HCT116 (cell line): ENCODE data around the gene TAL2. TPM values are rescaled to one million over a fixed set of nuclear protein-coding genes. Genes with fewer than 3 reads are reported as not detected.

ENCODE experiments used
- ATAC-seq: fragments of 200-7000 bp; cut with Tn5 transposase; 2 replicates; pipeline ENCODE4 v1.9.1; 2020; ENCODE audit warnings: mild to moderate bottlenecking, moderate library complexity
- BruUV-seq: library from RNA; stranded (reverse); fragments of 400-500 nt; replicated peaks from 2 replicates; lab custom pipeline; 2021; lab: Mats Ljungman, UMichigan
- CTCF ChIA-PET: fragments of 300-600 bp; sonication (Branson Sonifier 250); formaldehyde crosslinking; loops from one replicate; lab custom pipeline; 2021; ENCODE audit warnings: antibody characterized with exemption; lab: Charles Lee
- POLR2A ChIA-PET: fragments of 300-600, 350-600 bp; sonication (Branson Sonifier 250); formaldehyde crosslinking; loops from one replicate; lab custom pipeline; 2021; ENCODE audit warnings: antibody characterized with exemption; lab: Charles Lee
- RAD21 ChIA-PET, 2 experiments: fragments of 300-600 bp; sonication (Branson Sonifier 250); formaldehyde crosslinking; loops; one replicate each; lab custom pipeline; 2023; ENCODE audit warnings: low total read pairs in 2 of 2; ENCODE audit not compliant: uncharacterized antibody in 2 of 2, unreplicated experiment in 2 of 2, low non-redundant PET in 1 of 2; lab: Charles Lee
- DNase-seq: peaks from one replicate; pipeline ENCODE4 v3.0.0-alpha.2; 2010; ENCODE audit warnings: low read depth, low spot score
- H2AFZ ChIP-seq: fragments of 200-600 bp; shearing (Covaris generic), sonication (generic); 2 replicates; pipeline ENCODE4 v1.6.1; 2017; ENCODE audit warnings: low read depth, mixed run types, mixed read lengths, antibody characterized with exemption, low read length; ENCODE audit not compliant: poor library complexity, severe bottlenecking
- H3K27ac ChIP-seq: 2 replicates; pipeline ENCODE4 v1.5.1; 2012; ENCODE audit warnings: low read depth, low read length
- H3K27me3 ChIP-seq: fragments of 200-600 bp; sonication (generic); 2 replicates; pipeline ENCODE4 v1.6.1; 2016; ENCODE audit warnings: mixed run types, low read length, mixed read lengths; ENCODE audit not compliant: insufficient read depth
- H3K36me3 ChIP-seq, 2 experiments: fragments of 200-500 bp in 1 of 2; fragments of 200-600 bp in 1 of 2; sonication (Bioruptor generic) in 1 of 2; sonication (generic) in 1 of 2; 2 replicates each; pipeline versions ENCODE4 v1.5.1 to v1.6.1; 2014 to 2016; ENCODE audit warnings: low read length in 2 of 2, inconsistent platforms in 1 of 2, mixed read lengths in 1 of 2, mixed run types in 1 of 2; ENCODE audit not compliant: insufficient read depth in 2 of 2, control insufficient read depth in 1 of 2
- H3K4me1 ChIP-seq, 2 experiments: fragments of 200-600 bp in 1 of 2; sonication (generic) in 1 of 2; 2 replicates each; pipeline versions ENCODE4 v1.5.1 to v1.6.1; 2012 to 2017; ENCODE audit warnings: low read length in 2 of 2, inconsistent platforms in 1 of 2, mild to moderate bottlenecking in 1 of 2, mixed read lengths in 1 of 2, mixed run types in 1 of 2, moderate library complexity in 1 of 2; ENCODE audit not compliant: insufficient read depth in 2 of 2, control insufficient read depth in 1 of 2
- H3K4me2 ChIP-seq: fragments of 200-600 bp; sonication (generic); 2 replicates; pipeline ENCODE4 v1.6.1; 2017; ENCODE audit warnings: mixed run types, low read length, mixed read lengths
- H3K4me3 ChIP-seq, 2 experiments: fragments of 200-600 bp in 1 of 2; sonication (generic) in 1 of 2; replicated peaks in 1 of 2; 2 replicates each; pipeline ENCODE4 v1.5.1; 2011 to 2016; ENCODE audit warnings: low read length in 2 of 2, control low read depth in 1 of 2, low read depth in 1 of 2, mild to moderate bottlenecking in 1 of 2, mixed read lengths in 1 of 2, mixed run types in 1 of 2
- H3K79me2 ChIP-seq: fragments of 200-600 bp; sonication (generic); 2 replicates; pipeline ENCODE4 v1.6.1; 2017; ENCODE audit warnings: mild to moderate bottlenecking, mixed run types, low read length, moderate library complexity, mixed read lengths; ENCODE audit not compliant: insufficient read depth
- H3K9ac ChIP-seq: fragments of 200-600 bp; sonication (generic); 2 replicates; pipeline ENCODE4 v1.6.1; 2016; ENCODE audit warnings: low read length, mixed read lengths
- H3K9me2 ChIP-seq: fragments of 200-600 bp; sonication (generic), shearing (Covaris generic); 2 replicates; pipeline ENCODE4 v1.6.1; 2017; ENCODE audit warnings: mixed run types, mild to moderate bottlenecking, moderate library complexity; ENCODE audit not compliant: insufficient read depth
- H3K9me3 ChIP-seq, 2 experiments: fragments of 200-500 bp in 1 of 2; fragments of 200-600 bp in 1 of 2; sonication (Bioruptor generic) in 1 of 2; sonication (generic) in 1 of 2; 2 replicates each; pipeline ENCODE4 v1.6.1; 2014 to 2017; ENCODE audit warnings: low read length in 2 of 2, mixed read lengths in 2 of 2, inconsistent platforms in 1 of 2, low read depth in 1 of 2, mild to moderate bottlenecking in 1 of 2, mixed run types in 1 of 2, moderate library complexity in 1 of 2; ENCODE audit not compliant: control insufficient read depth in 1 of 2, insufficient read depth in 1 of 2
- H4K20me1 ChIP-seq: fragments of 200-600 bp; sonication (generic), shearing (Covaris generic); 2 replicates; pipeline ENCODE4 v1.6.1; 2017; ENCODE audit warnings: mixed run types, mild to moderate bottlenecking, moderate library complexity; ENCODE audit not compliant: insufficient read depth
- REST ChIP-seq: IDR thresholded peaks from 2 replicates; pipeline ENCODE4 v1.6.1; 2012; ENCODE audit warnings: low read depth
- SRF ChIP-seq: IDR thresholded peaks from 2 replicates; pipeline ENCODE4 v1.6.1; 2012; ENCODE audit warnings: low read depth
- YY1 ChIP-seq: IDR thresholded peaks from 2 replicates; pipeline ENCODE4 v1.6.1; 2011; ENCODE audit warnings: low read length, low read depth, moderate library complexity, mild to moderate bottlenecking; ENCODE audit not compliant: insufficient replicate concordance; ENCODE audit errors: extremely low read depth
- intact Hi-C: fragments of 100-400 bp; cut with micrococcal nuclease; formaldehyde crosslinking; loops from 2 replicates; pipeline ENCODE4 v1.10.0; 2022
- total RNA-seq: library from RNA; stranded (reverse); gene quantifications from one replicate; pipeline ENCODE4 v1.2.1, GENCODE V29; 2021; ENCODE audit not compliant: unreplicated experiment

Gene TAL2
- total RNA-seq, 1 experiment from 2014 or later: not detected

GRCh38 chr9:105639936-105640335, 22.3 kb upstream of the TAL2 start (continued):
- TF ChIP-seq REST: no peak
- TF ChIP-seq YY1: no peak

GRCh38 chr9:105643795-105644194, 18.5 kb upstream of the TAL2 start:
- no peak for TF ChIP-seq SRF
- no peaks in the 10 kb centered on the region for H3K9me2 ChIP-seq
- POLR2A ChIA-PET: no interaction called here

More at GRCh38 chr9:105643795-105644194, 18.5 kb upstream of the TAL2 start:
- H3K27me3 ChIP-seq: no peaks in the 10 kb centered on the region
- DNase-seq: no peak
- no peaks in the 10 kb centered on the region for H3K79me2 ChIP-seq
- CTCF ChIA-PET: no interaction called here
- H3K9ac ChIP-seq: no peak overlapping the region
- intact Hi-C loops: no loop called here
- no peaks in the 10 kb centered on the region for H3K4me1 ChIP-seq
- RAD21 ChIA-PET: no interaction called here
- no peak overlapping the region for H2AFZ ChIP-seq
- ATAC-seq: no peak
- BruUV-seq: no TSS peak
- H3K4me3 ChIP-seq: no peak overlapping the region
- no peaks in the 10 kb centered on the region for H3K36me3 ChIP-seq
- no peak overlapping the region for H3K4me2 ChIP-seq
- H4K20me1 ChIP-seq: no peaks in the 10 kb centered on the region
- H3K27ac ChIP-seq: no peak overlapping the region
- H3K9me3 ChIP-seq: no peaks in the 10 kb centered on the region
